A673 (cell line): ENCODE data around the gene GPR152. TPM values are rescaled to one million over a fixed set of nuclear protein-coding genes. Genes with fewer than 3 reads are reported as not detected.

Source experiments
- BruUV-seq: library from RNA; stranded (reverse); fragments of 400-500 nt; replicated peaks from 2 replicates; lab custom pipeline; 2021; lab: Mats Ljungman, UMichigan
- CTCF ChIA-PET: fragments of 300-600 bp; sonication (Branson Sonifier 250); formaldehyde crosslinking; loops from one replicate; lab custom pipeline; 2022; ENCODE audit warnings: antibody characterized with exemption; lab: Charles Lee
- POLR2A ChIA-PET: fragments of 300-600 bp; sonication (Branson Sonifier 250); formaldehyde crosslinking; loops from one replicate; lab custom pipeline; 2022; ENCODE audit warnings: antibody characterized with exemption; ENCODE audit not compliant: low non-redundant PET; lab: Charles Lee
- DNase-seq: peaks from one replicate; pipeline ENCODE4 v3.0.0-alpha.2; 2015; ENCODE audit warnings: low spot score
- H3K27ac ChIP-seq: fragments of 200-600 bp; sonication (generic); 2 replicates; pipeline ENCODE4 v1.5.1; 2016; ENCODE audit warnings: mixed run types, low read depth, mild to moderate bottlenecking, mixed read lengths, antibody characterized with exemption, low read length; ENCODE audit not compliant: poor library complexity, severe bottlenecking
- H3K27me3 ChIP-seq: fragments of 200-600 bp; sonication (generic); replicated peaks from 2 replicates; pipeline ENCODE4 v1.6.1; 2017; ENCODE audit warnings: mixed run types, low read depth, mild to moderate bottlenecking, mixed read lengths, antibody characterized with exemption, low read length; ENCODE audit not compliant: insufficient read depth, poor library complexity
- H3K36me3 ChIP-seq: fragments of 200-600 bp; sonication (generic); 2 replicates; pipeline ENCODE4 v1.6.1; 2016; ENCODE audit warnings: mixed run types, mild to moderate bottlenecking, mixed read lengths, antibody characterized with exemption, low read length; ENCODE audit not compliant: insufficient read depth, poor library complexity, severe bottlenecking
- H3K4me1 ChIP-seq: fragments of 200-600 bp; sonication (generic); 2 replicates; pipeline ENCODE4 v1.6.1; 2017; ENCODE audit warnings: mixed run types, mild to moderate bottlenecking, mixed read lengths, antibody characterized with exemption, low read length; ENCODE audit not compliant: insufficient read depth, poor library complexity, severe bottlenecking
- H3K4me3 ChIP-seq: fragments of 200-600 bp; sonication (generic); 2 replicates; pipeline ENCODE4 v1.5.1; 2016; ENCODE audit warnings: low read depth, mixed run types, mild to moderate bottlenecking, mixed read lengths, low read length; ENCODE audit not compliant: poor library complexity, severe bottlenecking
- H3K9me3 ChIP-seq: fragments of 200-600 bp; sonication (generic); 2 replicates; pipeline ENCODE4 v1.6.1; 2016; ENCODE audit warnings: mixed run types, low read depth, mild to moderate bottlenecking, mixed read lengths, antibody characterized with exemption, low read length; ENCODE audit not compliant: poor library complexity, severe bottlenecking
- EZH2 ChIP-seq: fragments of 200-600 bp; sonication (generic); IDR thresholded peaks from 2 replicates; pipeline ENCODE4 v1.6.1; 2017; ENCODE audit warnings: borderline replicate concordance, low read depth, mild to moderate bottlenecking, mixed read lengths, antibody characterized with exemption, low read length; ENCODE audit not compliant: poor library complexity, severe bottlenecking
- intact Hi-C: fragments of 100-400 bp; cut with micrococcal nuclease; formaldehyde crosslinking; loops from one replicate; pipeline ENCODE4 v1.10.0; 2022; ENCODE audit not compliant: unreplicated experiment
- total RNA-seq: library from RNA; stranded (reverse); gene quantifications from 2 replicates; pipeline ENCODE4 v1.2.3, GENCODE V29; 2021
- TF ChIP-seq, protein P1 (sequence below): fragments of 300-800, 200-600 bp; sonication (generic); conservative IDR thresholded peaks from 2 replicates; pipeline ENCODE4 v1.5.1; 2017; ENCODE audit warnings: low read depth, mild to moderate bottlenecking, antibody characterized with exemption, low read length, moderate library complexity, mixed read lengths

The GPR152 gene
- total RNA-seq, 1 experiment from 2014 or later = not detected

- no peak overlapping the region for H3K4me3 ChIP-seq
- H3K9me3 ChIP-seq = no peaks in the 10 kb centered on the region
- no peaks in the 10 kb centered on the region for H3K36me3 ChIP-seq
- H3K4me1 ChIP-seq = peaks cover 36% of the 10 kb centered on the region
- POLR2A ChIA-PET = no interaction called here
- peak; percentile 92 for DNase-seq
- no peaks in the 10 kb centered on the region for H3K27me3 ChIP-seq
- BruUV-seq = no TSS peak
- intact Hi-C loops = no loop called here
- peak overlapping the region; percentile 27 for H3K27ac ChIP-seq
- TF ChIP-seq, protein P1, sequence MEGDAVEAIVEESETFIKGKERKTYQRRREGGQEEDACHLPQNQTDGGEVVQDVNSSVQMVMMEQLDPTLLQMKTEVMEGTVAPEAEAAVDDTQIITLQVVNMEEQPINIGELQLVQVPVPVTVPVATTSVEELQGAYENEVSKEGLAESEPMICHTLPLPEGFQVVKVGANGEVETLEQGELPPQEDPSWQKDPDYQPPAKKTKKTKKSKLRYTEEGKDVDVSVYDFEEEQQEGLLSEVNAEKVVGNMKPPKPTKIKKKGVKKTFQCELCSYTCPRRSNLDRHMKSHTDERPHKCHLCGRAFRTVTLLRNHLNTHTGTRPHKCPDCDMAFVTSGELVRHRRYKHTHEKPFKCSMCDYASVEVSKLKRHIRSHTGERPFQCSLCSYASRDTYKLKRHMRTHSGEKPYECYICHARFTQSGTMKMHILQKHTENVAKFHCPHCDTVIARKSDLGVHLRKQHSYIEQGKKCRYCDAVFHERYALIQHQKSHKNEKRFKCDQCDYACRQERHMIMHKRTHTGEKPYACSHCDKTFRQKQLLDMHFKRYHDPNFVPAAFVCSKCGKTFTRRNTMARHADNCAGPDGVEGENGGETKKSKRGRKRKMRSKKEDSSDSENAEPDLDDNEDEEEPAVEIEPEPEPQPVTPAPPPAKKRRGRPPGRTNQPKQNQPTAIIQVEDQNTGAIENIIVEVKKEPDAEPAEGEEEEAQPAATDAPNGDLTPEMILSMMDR = no peak
- TF ChIP-seq EZH2 = no peak
- CTCF ChIA-PET = interaction anchor here (1.0 kb wide), 1 partner anchor 15 kb away, joined by 4 read pairs; the partner anchor contains the start of gene PPP1CA
Measured at GRCh38 chr11:67416416-67417335, 35.9 kb downstream of the GPR152 start.

- Histone ChIP-seq H3K27ac (no peak within 1 kb of the TSS), H3K4me1 (peaks cover 36% of the 10 kb centered on the region), H3K9me3 (no peaks in the 10 kb centered on the region), H3K27me3 (no peaks in the 10 kb centered on the region), H3K36me3 (no peaks in the 10 kb centered on the region), H3K4me3 (peak within 1 kb of the TSS; percentile 37)
- DNase-seq = no peak
- CTCF ChIA-PET = no interaction called here
- BruUV-seq = no TSS peak
- POLR2A ChIA-PET = no interaction called here
- intact Hi-C loops = no loop called here
- TF ChIP-seq EZH2 = no peak
- TF ChIP-seq, protein P1 = no peak
Measured at GRCh38 chr11:67415501-67416304, 36.8 kb downstream of the GPR152 start, which contains the start of gene CARNS1. Gene CARNS1 (plus strand): TSS chr11:67415678. CDS start chr11:67416200, 522 bp downstream.

DNA sequence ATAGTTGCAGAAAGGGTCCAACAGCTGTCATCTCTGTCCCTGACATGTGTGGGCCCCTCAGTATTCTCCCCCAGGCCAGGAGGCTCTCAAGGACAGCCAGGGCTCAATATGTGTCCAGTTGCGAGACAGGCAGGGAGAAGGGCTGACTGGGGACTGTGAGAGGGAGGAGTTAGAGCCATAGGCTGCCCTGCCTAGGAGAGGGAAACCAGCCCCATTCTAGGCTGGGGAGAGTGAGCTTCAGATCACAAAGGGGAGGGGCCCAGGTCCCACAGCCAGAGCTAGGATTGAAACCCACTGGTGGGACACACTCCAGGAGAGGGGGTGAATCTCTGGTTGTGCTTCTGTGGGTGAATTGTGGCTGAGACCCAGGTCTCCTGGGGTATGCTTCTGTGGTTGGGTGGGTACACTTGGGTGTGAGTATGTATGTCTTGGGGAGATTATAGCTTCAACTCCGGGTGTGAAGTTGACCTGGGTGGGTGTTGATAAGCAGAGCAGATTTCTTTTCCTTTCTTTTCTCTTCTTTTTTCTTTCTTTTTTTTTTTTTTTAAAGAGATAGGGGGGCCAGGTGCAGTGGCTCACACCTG is 39.2 kb downstream of the GPR152 start:
- no peaks in the 10 kb centered on the region for H3K27me3 ChIP-seq
- DNase-seq = no peak
- ChIA-PET CTCF (interaction anchor here (1.2 kb wide), 1 partner anchor 12 kb away, joined by 5 read pairs; the partner anchor contains the start of gene PPP1CA), POLR2A (interaction anchor here (0.6 kb wide), 1 partner anchor 349 kb away, joined by 10 read pairs; no protein-coding TSS in a partner anchor)
- intact Hi-C loops = no loop called here
- TF ChIP-seq, protein P1 = no peak
- TF ChIP-seq EZH2 = no peak
- no peak overlapping the region for H3K27ac ChIP-seq
- no TSS peak for BruUV-seq
- H3K4me3 ChIP-seq = no peak overlapping the region
- no peaks in the 10 kb centered on the region for H3K36me3 ChIP-seq
- H3K9me3 ChIP-seq = no peaks in the 10 kb centered on the region
- H3K4me1 ChIP-seq = peaks cover 25% of the 10 kb centered on the region
